B cell (primary cell): ENCODE data around the gene USP34.

Experiments
- EZH2 ChIP-seq: IDR thresholded peaks from 2 replicates; pipeline ENCODE4 v1.6.1; 2012; ENCODE audit warnings: borderline replicate concordance, low read depth, mild to moderate bottlenecking, moderate library complexity, low read length; ENCODE audit not compliant: insufficient read depth, poor library complexity, severe bottlenecking
- TF ChIP-seq, protein P1 (sequence below): fragments of 200-600 bp; IDR thresholded peaks from one replicate; pipeline ENCODE4 v1.8.0; 2022; ENCODE audit warnings: antibody characterized with exemption, mild to moderate bottlenecking

DNA sequence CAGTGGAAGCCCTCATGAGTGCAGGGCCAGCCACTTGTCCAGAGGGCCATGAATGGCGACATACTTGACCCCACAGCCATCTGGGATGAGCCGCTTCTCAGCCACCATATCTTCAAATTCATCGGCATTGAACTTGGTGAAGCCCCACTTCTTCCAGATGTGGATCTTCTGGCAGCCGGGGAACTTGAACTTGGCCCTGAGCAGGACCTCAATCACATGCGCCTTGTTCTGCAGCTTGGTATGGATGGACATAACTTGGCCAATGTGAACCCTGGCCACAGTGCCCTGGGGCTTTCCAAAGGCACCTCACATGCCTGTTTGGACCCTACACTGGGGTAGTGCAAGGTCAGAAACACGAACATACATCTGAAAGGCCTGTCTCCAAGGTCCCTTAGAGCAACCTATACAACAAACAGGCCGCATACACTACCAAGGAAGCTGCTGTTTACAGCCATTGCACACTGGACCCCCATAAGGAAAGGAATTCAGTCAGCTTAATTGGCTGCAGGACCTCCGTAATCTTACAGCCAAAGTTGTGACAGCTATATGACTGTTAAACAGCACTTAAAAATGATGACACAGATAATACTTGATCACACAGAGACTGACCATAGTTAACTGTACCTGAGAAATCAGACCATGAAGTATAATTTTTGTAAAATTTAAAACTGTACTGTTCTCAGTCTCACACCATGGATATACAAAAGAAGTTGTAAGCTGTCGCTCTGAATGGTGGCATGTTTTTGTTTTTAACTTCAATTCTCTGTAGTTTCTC is 53.8 kb downstream of the USP34 start:
- TF ChIP-seq, protein P1, sequence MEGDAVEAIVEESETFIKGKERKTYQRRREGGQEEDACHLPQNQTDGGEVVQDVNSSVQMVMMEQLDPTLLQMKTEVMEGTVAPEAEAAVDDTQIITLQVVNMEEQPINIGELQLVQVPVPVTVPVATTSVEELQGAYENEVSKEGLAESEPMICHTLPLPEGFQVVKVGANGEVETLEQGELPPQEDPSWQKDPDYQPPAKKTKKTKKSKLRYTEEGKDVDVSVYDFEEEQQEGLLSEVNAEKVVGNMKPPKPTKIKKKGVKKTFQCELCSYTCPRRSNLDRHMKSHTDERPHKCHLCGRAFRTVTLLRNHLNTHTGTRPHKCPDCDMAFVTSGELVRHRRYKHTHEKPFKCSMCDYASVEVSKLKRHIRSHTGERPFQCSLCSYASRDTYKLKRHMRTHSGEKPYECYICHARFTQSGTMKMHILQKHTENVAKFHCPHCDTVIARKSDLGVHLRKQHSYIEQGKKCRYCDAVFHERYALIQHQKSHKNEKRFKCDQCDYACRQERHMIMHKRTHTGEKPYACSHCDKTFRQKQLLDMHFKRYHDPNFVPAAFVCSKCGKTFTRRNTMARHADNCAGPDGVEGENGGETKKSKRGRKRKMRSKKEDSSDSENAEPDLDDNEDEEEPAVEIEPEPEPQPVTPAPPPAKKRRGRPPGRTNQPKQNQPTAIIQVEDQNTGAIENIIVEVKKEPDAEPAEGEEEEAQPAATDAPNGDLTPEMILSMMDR: no peak
- TF ChIP-seq EZH2: no peak
